Measurements from ENCODE around the gene RPL18.
A peak's percentile ranks its signal among the peaks of the same experiment; 100 is the strongest.

The RPL18 gene

DNA sequence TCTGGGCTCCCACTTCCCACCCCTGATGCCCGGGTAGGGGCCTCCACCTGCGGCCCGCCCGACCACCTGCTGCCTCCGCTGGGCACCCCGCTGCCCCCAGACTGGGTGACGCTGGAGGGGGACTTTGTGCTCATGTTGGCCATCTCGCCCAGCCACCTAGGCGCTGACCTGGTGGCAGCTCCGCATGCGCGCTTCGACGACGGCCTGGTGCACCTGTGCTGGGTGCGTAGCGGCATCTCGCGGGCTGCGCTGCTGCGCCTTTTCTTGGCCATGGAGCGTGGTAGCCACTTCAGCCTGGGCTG is 10.3 kb upstream of the RPL18 start:
- DNase-seq = no peak

DNA sequence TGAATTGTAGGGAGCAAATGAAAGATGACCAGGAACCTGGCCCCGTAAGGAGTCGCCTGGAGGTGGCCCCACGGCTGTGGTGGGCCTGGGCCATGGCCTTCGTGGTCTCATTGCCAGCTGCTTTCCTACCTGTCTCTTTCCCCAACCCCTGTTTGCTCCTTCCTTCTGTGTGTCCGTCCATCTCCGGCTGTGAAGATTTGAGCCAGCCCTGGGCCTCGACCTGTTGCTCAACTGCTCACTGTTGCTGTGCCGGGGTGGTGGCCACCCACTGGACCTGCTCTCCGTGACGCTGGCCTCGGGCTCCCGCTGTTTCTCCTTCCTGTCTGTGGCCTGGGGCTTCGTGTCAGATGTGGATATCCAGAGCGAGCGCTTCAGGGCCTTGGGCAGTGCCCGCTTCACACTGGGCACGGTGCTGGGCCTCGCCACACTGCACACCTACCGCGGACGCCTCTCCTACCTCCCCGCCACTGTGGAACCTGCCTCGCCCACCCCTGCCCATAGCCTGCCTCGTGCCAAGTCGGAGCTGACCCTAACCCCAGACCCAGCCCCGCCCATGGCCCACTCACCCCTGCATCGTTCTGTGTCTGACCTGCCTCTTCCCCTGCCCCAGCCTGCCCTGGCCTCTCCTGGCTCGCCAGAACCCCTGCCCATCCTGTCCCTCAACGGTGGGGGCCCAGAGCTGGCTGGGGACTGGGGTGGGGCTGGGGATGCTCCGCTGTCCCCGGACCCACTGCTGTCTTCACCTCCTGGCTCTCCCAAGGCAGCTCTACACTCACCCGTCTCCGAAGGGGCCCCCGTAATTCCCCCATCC is 9.7 kb upstream of the RPL18 start:
- no peak for DNase-seq

DNA sequence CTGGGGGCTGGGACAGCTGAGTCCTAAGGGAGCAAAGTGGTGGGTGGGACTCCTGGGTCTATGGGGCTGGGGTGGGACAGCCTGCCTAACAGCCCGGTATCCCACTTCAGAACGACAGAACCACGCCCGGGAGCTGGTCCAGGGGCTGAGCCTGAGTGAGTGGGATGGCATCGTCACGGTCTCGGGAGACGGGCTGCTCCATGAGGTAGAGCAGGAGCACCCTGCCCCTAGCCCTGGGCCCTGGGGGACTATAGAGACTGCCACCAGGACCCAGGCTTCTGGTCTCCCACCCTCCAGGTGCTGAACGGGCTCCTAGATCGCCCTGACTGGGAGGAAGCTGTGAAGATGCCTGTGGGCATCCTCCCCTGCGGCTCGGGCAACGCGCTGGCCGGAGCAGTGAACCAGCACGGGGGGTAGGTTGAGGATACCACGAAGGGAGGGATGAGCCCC is 8.9 kb upstream of the RPL18 start:
- DNase-seq = no peak

DNA sequence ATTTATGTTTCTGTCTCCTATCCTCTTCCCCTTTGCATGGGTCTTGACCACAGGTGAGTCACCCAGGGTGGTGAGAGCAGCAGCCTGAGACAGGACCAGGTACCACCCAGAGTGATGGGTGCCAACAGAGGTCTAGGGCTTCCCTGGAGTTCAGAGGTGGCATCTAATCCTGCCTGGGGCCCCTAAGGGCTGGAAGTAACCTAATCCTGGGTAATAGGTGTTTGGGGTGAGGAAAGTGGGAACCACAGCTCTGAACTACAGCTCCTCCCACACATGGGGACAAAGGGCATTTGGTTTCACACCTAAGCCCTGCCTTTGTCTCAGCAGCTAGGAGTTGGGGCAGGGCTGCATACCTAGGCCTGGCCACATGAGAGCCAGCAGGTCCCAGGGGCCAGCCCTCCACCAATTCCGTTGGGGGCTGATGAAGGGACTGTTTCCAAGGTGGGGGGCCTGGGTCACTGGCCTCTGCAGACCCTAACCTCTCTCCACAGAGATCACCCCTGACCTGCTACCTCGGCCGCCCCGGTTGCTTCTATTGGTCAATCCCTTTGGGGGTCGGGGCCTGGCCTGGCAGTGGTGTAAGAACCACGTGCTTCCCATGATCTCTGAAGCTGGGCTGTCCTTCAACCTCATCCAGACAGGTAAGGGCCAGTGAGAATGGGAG is 8.4 kb upstream of the RPL18 start:
- no peak for DNase-seq

DNA sequence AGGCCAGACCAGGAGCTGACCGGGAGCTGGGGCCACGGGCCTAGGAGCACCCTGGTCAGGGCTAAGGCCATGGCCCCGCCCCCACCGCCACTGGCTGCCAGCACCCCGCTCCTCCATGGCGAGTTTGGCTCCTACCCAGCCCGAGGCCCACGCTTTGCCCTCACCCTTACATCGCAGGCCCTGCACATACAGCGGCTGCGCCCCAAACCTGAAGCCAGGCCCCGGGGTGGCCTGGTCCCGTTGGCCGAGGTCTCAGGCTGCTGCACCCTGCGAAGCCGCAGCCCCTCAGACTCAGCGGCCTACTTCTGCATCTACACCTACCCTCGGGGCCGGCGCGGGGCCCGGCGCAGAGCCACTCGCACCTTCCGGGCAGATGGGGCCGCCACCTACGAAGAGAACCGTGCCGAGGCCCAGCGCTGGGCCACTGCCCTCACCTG is 6.9 kb upstream of the RPL18 start:
- DNase-seq = no peak

GRCh38 chr19:48624791-48625723 is 6.1 kb upstream of the RPL18 start:
- no peak for DNase-seq

- peak; percentile 98 for DNase-seq
Measured at GRCh38 chr19:48624067-48624594, 5.2 kb upstream of the RPL18 start.

- DNase-seq = no peak
Measured at GRCh38 chr19:48623556-48624066, 4.6 kb upstream of the RPL18 start.

DNA sequence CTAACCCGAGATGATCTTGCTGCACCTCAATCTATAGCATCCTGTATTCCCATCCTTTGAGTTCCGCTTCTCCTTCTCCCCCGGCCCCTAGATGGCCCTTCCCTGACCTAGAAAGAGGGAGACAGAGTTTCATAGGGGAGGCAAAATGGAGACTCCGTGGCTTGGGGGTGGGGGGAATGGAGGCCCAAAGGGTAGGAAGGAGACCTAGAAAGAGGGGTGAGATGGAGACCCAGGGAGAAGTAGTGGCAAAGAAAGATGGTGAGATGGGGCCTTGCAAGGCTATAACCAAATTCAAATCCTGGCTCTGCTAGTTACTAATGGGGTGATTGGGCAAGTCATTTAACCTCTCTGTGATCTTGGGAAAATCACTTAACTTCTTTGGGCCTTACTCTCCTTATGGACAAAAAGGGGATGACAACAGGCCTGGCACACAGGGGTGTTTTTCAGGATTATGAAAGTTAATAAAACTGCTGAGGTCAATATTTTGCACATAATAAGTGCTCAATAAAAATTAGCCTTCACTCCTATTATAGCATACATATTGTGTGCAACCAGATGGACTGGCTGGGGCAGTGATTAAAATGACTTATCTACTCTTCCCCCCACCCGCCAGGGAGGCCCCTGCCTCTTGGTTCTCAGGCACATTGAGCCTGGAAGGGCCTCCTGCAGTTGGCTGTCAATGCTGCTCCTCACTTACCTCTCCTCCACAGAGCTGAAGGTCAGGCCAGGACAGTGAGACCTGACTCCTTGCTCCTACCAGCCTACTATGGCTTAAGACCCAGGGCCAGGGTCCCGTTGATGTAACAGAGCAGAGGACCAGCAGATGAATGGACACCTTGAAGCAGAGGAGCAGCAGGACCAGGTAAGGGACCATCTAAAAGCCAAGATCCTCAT is 961 bp upstream of the RPL18 start:
- no peak for DNase-seq

GRCh38 chr19:48618278-48618915 is 581 bp downstream of the RPL18 start:
- DNase-seq = no peak

GRCh38 chr19:48617146-48617937 is 1.6 kb downstream of the RPL18 start:
- no peak for DNase-seq

GRCh38 chr19:48616491-48617056 is 2.4 kb downstream of the RPL18 start:
- DNase-seq = no peak

DNA sequence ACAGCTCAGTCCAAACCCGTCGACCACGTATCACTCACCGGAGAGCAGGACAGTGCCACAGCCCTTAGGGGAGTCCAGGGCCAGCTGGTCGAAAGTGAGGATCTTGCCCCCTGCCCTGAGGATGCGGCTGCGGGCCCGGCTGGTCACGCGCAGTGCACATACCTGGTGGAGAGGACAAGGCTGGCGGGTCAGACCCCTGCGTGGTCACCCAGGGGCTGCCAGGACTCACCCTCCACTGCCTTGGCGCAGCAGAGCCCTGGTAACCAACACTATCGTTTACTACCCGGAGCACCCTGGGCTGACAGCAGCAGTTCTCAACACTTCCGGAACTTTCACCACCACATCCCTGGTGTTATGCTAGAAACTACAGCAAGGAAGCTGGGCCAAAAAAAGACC is 2.9 kb downstream of the RPL18 start:
- DNase-seq = no peak

DNA sequence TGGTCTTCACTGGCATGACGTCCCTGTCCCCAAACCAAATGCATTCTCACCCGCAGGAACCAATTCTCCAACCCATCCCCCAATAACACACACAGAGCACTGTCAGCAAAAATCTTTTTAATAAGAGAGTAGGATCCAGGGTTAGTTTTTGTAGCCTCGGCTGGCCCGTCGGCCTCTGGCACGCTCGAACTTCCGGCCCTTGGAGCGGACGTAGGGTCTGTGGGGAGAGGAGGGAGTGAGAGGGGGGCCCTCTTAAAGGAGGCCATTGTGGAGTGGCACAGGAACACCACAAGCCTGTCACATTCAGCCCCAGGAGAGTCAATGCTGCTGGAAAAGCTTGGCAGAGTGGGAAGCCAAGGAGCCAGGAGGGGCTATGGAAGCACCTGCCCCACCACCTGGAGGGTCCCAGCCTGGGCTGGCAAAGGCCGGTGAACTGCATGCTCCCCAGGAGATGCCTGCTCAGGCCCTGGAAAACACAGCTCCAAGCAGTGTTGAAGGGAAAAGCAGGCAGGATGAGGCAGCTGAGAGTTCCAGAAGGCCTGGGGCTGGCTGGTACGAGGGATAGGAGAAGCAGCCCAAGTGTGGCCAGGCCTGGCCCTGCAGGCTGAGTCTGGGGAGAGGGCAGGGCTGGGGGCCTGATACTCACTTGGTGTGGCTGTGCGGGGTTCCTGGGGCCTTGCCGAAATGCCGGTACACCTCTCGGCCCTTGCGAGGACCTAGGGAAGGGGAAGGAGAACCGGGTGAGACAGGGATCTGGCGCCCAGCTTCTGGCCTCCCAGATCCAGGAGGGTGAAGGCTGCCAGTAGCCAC is 3.5 kb downstream of the RPL18 start:
- no peak for DNase-seq

DNA sequence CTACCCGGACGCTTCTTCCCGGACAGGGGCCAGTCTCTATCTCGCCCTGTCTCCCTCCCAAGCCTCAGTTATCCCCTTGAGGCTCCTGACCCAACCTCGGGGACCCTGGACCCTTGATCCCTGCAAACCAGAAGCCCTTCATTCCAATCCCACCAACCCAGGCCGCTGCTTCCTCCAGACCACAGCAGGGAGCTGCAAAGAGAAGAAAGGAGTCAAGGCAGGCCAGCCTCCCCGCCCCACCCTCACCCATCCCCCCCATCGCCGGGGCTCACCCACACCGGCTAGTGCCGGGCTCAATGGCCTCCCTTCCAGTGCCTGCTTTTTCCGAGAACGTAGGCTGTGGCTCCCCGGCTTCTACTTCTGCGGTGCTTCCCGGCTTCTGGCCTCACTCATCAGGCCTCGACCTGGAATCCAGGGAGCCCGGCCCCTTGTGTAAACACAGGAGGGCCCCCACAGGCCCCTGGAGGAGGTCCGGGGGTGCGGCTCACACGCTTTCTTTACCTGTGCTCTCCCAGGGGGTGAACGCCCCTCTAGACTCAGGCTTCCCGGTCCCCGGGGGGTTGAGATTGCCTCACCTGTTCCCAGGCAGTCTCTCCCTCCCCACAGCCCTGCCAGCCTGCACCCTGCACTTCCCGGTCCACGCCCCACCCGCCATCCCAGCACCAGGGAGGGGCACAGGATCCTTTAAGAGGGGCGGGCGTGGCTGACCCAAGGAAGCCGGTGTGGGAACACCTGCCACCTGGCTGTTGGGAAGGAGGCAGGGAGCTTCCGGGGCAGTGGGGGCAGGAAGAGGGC is 4.3 kb downstream of the RPL18 start, which contains the start of gene FAM83E:
FAM83E (minus strand) TSS at position 641 of the 795 bp plus-strand sequence. CDS start 1,704 bp downstream, outside the sequence.
- peak; percentile 33 for DNase-seq

DNA sequence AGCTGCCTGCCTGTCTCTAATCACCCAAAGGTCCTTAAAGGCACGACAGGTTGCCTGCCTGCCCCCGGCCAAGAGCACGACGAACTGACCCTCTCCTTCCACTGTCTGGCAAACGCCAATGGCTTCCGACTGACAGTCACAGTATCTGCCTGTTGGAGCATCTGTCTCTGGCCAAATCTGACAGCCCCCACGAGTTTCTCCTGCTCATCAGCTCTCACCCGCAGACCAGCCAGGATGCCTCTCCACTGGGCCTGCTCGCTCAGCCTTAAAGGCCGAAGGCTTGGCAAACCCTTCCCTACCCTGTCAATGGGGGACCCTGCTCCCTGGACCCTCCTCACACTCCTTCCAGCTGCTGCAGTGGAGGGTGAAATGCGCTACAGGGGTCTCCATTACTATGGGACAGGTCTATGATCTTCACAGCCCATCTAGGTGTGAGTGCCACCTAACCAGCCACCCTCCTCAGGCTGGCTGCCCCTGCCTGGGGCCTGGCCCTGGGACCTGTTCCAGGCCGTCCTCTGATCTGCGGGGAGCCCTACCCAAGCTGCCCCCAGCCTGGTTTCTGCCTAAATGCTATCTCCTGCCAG is 5.0 kb downstream of the RPL18 start:
- no peak for DNase-seq

DNA sequence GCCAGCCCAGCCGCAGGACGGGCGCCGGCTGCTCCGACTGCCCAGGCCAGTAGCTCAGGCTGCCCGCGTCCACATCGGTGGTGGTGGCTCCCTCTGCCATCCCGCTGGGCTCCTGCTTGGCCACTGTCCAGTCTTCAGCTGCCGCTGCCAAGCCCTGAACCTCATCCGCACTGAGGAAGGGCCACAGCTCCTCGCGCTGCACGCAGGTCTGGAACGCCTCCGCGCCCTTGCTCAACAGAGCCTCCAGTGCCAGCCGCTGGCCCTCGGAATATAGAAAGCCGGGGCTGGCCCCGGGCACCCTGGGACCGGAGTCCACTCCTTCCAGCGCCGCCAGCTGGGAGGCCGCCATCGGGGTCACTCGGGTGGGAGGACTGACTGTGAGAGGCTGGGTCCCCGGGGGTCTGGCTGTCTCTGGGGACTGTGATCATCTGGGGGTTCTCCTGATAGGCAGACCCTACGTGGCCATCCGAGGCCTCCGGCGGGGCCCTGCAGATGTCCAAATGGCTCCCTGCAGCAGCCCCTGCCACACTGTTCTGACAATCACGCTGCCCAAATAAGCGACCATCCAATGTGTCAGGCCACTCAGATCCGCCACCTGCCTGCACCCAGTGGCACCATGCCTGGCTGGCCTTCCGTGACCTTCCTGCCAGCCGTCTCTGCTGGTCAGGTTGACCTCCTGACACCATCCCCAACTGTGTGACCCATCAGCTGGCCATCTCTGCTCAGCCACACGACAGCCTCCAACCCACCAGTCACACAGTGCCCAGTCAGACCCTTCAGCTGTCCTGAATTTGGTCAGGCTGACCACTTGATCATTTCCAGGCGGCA is 5.7 kb downstream of the RPL18 start:
- no peak for DNase-seq
